A549 treated with AZD9567 at 1 μM for 4 hours (cell line): ENCODE measurements around the gene AKR1D1. TPM values are rescaled to one million over a fixed set of nuclear protein-coding genes. Genes with fewer than 3 reads are reported as not detected.

Experiments used
- total RNA-seq: library from RNA; stranded (reverse); fragments of 200-300 nt; extraction: Qiagen RNA extraction; gene quantifications from 5 replicates; pipeline ENCODE4 v1.2.3, GENCODE V29; 2022; ENCODE audit not compliant: insufficient read depth

The AKR1D1 gene, protein sequence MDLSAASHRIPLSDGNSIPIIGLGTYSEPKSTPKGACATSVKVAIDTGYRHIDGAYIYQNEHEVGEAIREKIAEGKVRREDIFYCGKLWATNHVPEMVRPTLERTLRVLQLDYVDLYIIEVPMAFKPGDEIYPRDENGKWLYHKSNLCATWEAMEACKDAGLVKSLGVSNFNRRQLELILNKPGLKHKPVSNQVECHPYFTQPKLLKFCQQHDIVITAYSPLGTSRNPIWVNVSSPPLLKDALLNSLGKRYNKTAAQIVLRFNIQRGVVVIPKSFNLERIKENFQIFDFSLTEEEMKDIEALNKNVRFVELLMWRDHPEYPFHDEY
- total RNA-seq: 0.05 TPM in 1 of 5 replicates, not detected in the others

DNA sequence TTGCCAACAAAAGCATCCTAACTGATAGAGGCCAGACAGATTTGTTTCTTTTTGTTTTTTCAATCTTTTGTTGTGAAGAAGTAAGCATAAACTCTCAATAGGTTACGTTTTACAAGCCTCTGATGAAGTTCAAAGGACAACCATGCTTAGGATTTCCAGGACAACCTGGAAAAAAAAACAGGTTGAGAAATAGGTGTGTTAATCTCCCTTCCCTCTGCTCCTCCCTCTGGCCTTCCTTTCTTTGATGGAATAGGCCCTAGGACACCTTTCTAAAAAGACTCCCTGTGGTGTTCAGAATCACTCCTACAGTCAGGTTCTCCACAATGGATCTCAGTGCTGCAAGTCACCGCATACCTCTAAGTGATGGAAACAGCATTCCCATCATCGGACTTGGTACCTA, at the start of gene AKR1D1:
Gene AKR1D1 (plus strand): TSS at position 264 of the 400 bp plus-strand sequence. CDS start 60 bp downstream, at position 324.

Other genes with a start within 250 kb of the AKR1D1 start
- gene DGKI, start 229.5 kb upstream of the AKR1D1 start, total RNA-seq: 0.17 to 0.33 TPM (median 0.21 TPM) in 4 of 5 replicates, not detected in the other
- gene CREB3L2, start 74.4 kb upstream of the AKR1D1 start, total RNA-seq: 22.7 to 33.0 TPM (median 24.7 TPM) in 5 replicates